HepG2 (cell line): ENCODE data around the gene WDCP. TPM values are rescaled to one million over a fixed set of nuclear protein-coding genes. Genes with fewer than 3 reads are reported as not detected.

Source experiments
- ARNTL ChIP-seq: sonication (generic); formaldehyde crosslinking; IDR thresholded peaks from 2 replicates; pipeline ENCODE4 v1.4.0; 2020; ENCODE audit warnings: mild to moderate bottlenecking, missing genetic modification reagents
- EED ChIP-seq: sonication (generic); formaldehyde crosslinking; IDR thresholded peaks from 2 replicates; pipeline ENCODE4 v1.5.0; 2020; ENCODE audit warnings: mild to moderate bottlenecking, missing genetic modification reagents
- MTERF4 ChIP-seq: sonication (generic); formaldehyde crosslinking; IDR thresholded peaks from 2 replicates; pipeline ENCODE4 v1.8.0; 2023; ENCODE audit warnings: mild to moderate bottlenecking, missing genetic modification reagents
- PAX8 ChIP-seq: sonication (generic); formaldehyde crosslinking; IDR thresholded peaks from 2 replicates; pipeline ENCODE4 v1.8.0; 2022; ENCODE audit warnings: mild to moderate bottlenecking, missing genetic modification reagents, borderline replicate concordance
- TOE1 ChIP-seq: sonication (generic); formaldehyde crosslinking; IDR thresholded peaks from 2 replicates; pipeline ENCODE4 v1.4.0; 2020; ENCODE audit warnings: mild to moderate bottlenecking, missing genetic modification reagents
- ZFAT ChIP-seq: sonication (generic); formaldehyde crosslinking; conservative IDR thresholded peaks from 2 replicates; pipeline ENCODE4 v1.8.1; 2023; ENCODE audit warnings: missing genetic modification reagents, inconsistent platforms
- ZFYVE20 ChIP-seq: sonication (generic); formaldehyde crosslinking; IDR thresholded peaks from 2 replicates; pipeline ENCODE4 v1.8.0; 2023; ENCODE audit warnings: low read depth, mild to moderate bottlenecking, moderate library complexity, missing genetic modification reagents, borderline replicate concordance
- ZGPAT ChIP-seq: IDR thresholded peaks from 2 replicates; pipeline ENCODE4 v1.6.1; 2016; ENCODE audit warnings: mild to moderate bottlenecking
- ZNF142 ChIP-seq: sonication (generic); formaldehyde crosslinking; IDR thresholded peaks from 2 replicates; pipeline ENCODE4 v1.4.0; 2020; ENCODE audit warnings: missing genetic modification reagents
- ZNF205 ChIP-seq: IDR thresholded peaks from 2 replicates; pipeline ENCODE4 v1.6.1; 2018; ENCODE audit warnings: missing biosample characterization, missing genetic modification reagents
- ZNF253 ChIP-seq: sonication (generic); formaldehyde crosslinking; IDR thresholded peaks from 2 replicates; pipeline ENCODE4 v1.8.0; 2022; ENCODE audit warnings: mild to moderate bottlenecking, missing genetic modification reagents, borderline replicate concordance
- ZNF567 ChIP-seq: sonication (generic); formaldehyde crosslinking; IDR thresholded peaks from 2 replicates; pipeline ENCODE4 v1.8.1; 2023; ENCODE audit warnings: mild to moderate bottlenecking, missing genetic modification reagents, borderline replicate concordance
- ZNF598 ChIP-seq: sonication (generic); formaldehyde crosslinking; IDR thresholded peaks from 2 replicates; pipeline ENCODE4 v1.5.1; 2020; ENCODE audit warnings: mild to moderate bottlenecking, missing genetic modification reagents, borderline replicate concordance
- ZNF839 ChIP-seq: sonication (generic); formaldehyde crosslinking; IDR thresholded peaks from 2 replicates; pipeline ENCODE4 v1.4.0; 2020; ENCODE audit warnings: missing genetic modification reagents, mild to moderate bottlenecking, borderline replicate concordance
- polyA plus RNA-seq, 8 experiments: library from polyadenylated mRNA; depleted of rRNA in 3 of 8; stranded (reverse) in 7 of 8; unstranded in 1 of 8; fragments of >200 nt; fragmentation: Illumina TruSeq in 4 of 8; extraction: Trizol in 4 of 8; gene quantifications; 2 replicates each; pipeline versions ENCODE4 v1.2.1 to v1.2.3, GENCODE V29; 2011 to 2016; ENCODE audit warnings: low read depth in 4 of 8, missing spikeins in 1 of 8, mixed read lengths in 1 of 8; ENCODE audit not compliant: insufficient read depth in 1 of 8
- total RNA-seq, 5 experiments: library from RNA; depleted of rRNA; stranded (reverse); fragments of >200 nt; fragmentation: Illumina TruSeq; extraction: Trizol; gene quantifications; 2 replicates each; pipeline ENCODE4 v1.2.3, GENCODE V29; 2016; ENCODE audit warnings: low read depth in 1 of 5
- TF ChIP-seq, protein P1 (sequence below): sonication (generic); formaldehyde crosslinking; IDR thresholded peaks from 2 replicates; pipeline ENCODE4 v1.5.0; 2020; ENCODE audit warnings: missing genetic modification reagents
- TF ChIP-seq, protein P2 (sequence below): sonication (generic); formaldehyde crosslinking; IDR thresholded peaks from 2 replicates; pipeline ENCODE4 v1.8.1; 2023; ENCODE audit warnings: mild to moderate bottlenecking, missing genetic modification reagents

The WDCP gene
- total and polyA plus RNA-seq, 2 of the 13 experiments (the other 11 are each of a cell fraction or from before 2014, with no cell fraction given), result 17.4 to 22.6 TPM

GRCh38 chr2:24075915-24076848 lies 29.0 kb upstream of the WDCP start, which contains the start of gene SF3B6 (continued):
- TF ChIP-seq, protein P1, sequence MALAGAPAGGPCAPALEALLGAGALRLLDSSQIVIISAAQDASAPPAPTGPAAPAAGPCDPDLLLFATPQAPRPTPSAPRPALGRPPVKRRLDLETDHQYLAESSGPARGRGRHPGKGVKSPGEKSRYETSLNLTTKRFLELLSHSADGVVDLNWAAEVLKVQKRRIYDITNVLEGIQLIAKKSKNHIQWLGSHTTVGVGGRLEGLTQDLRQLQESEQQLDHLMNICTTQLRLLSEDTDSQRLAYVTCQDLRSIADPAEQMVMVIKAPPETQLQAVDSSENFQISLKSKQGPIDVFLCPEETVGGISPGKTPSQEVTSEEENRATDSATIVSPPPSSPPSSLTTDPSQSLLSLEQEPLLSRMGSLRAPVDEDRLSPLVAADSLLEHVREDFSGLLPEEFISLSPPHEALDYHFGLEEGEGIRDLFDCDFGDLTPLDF (CRISPR knock-in tag), result peak; percentile 44; the same call in 1 of the 2 replicates
- TF ChIP-seq ZFYVE20 (CRISPR knock-in tag) (0 out of 2 replicates have a peak, but pooled peaks have one; percentile 34), ZNF142 (CRISPR knock-in tag) (peak; percentile 89), ZGPAT (CRISPR knock-in tag) (peak; percentile 98), EED (no peak), ZNF598 (CRISPR knock-in tag) (peak; percentile 96), TOE1 (CRISPR knock-in tag) (peak; percentile 89; the same call in 1 of the 2 replicates), MTERF4 (CRISPR knock-in tag) (peak; percentile 62; the same call in 1 of the 2 replicates), ZNF567 (CRISPR knock-in tag) (peak; percentile 99), PAX8 (CRISPR knock-in tag) (0 out of 2 replicates have a peak, but pooled peaks have one; percentile 83), ARNTL (peak; percentile 84), ZFAT (CRISPR knock-in tag) (no peak), ZNF205 (CRISPR knock-in tag) (peak; percentile 97; the same call in 1 of the 2 replicates), ZNF839 (CRISPR knock-in tag) (peak; percentile 57; the same call in 1 of the 2 replicates), ZNF253 (CRISPR knock-in tag) (peak; percentile 92; the same call in 1 of the 2 replicates)
- TF ChIP-seq, protein P2, sequence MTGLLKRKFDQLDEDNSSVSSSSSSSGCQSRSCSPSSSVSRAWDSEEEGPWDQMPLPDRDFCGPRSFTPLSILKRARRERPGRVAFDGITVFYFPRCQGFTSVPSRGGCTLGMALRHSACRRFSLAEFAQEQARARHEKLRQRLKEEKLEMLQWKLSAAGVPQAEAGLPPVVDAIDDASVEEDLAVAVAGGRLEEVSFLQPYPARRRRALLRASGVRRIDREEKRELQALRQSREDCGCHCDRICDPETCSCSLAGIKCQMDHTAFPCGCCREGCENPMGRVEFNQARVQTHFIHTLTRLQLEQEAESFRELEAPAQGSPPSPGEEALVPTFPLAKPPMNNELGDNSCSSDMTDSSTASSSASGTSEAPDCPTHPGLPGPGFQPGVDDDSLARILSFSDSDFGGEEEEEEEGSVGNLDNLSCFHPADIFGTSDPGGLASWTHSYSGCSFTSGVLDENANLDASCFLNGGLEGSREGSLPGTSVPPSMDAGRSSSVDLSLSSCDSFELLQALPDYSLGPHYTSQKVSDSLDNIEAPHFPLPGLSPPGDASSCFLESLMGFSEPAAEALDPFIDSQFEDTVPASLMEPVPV (CRISPR knock-in tag), result peak; percentile 93
